Measurements from ENCODE around the gene FOXK2.

FOXK2 gene

GRCh38 chr17:82611140-82612058 lies 91.9 kb downstream of the FOXK2 start:
- DNase-seq = no peak

- no peak for DNase-seq
Measured at GRCh38 chr17:82613283-82614094, 94.0 kb downstream of the FOXK2 start.

GRCh38 chr17:82614095-82614631 lies 94.6 kb downstream of the FOXK2 start:
- no peak for DNase-seq

- DNase-seq = no peak
Measured at GRCh38 chr17:82615084-82616020, 95.8 kb downstream of the FOXK2 start.

- no peak for DNase-seq
Measured at GRCh38 chr17:82616021-82616711, 96.6 kb downstream of the FOXK2 start.

- no peak for DNase-seq
Measured at GRCh38 chr17:82619211-82619610, 99.7 kb downstream of the FOXK2 start.

GRCh38 chr17:82619641-82620040 lies 100.1 kb downstream of the FOXK2 start:
- no peak for DNase-seq

- no peak for DNase-seq
Measured at GRCh38 chr17:82623707-82624106, 104.2 kb downstream of the FOXK2 start.

- DNase-seq = no peak
Measured at GRCh38 chr17:82627405-82627804, 107.9 kb downstream of the FOXK2 start.

- DNase-seq = no peak
Measured at GRCh38 chr17:82629748-82630147, 110.2 kb downstream of the FOXK2 start.

- no peak for DNase-seq
Measured at GRCh38 chr17:82630212-82630611, 110.7 kb downstream of the FOXK2 start.

- no peak for DNase-seq
Measured at GRCh38 chr17:82631544-82631943, 112.0 kb downstream of the FOXK2 start.

GRCh38 chr17:82632451-82632850 lies 112.9 kb downstream of the FOXK2 start:
- DNase-seq = no peak

- DNase-seq = no peak
Measured at GRCh38 chr17:82633343-82633742, 113.8 kb downstream of the FOXK2 start.

GRCh38 chr17:82636626-82637598 lies 117.4 kb downstream of the FOXK2 start:
- no peak for DNase-seq

- no peak for DNase-seq
Measured at GRCh38 chr17:82638183-82638773, 118.7 kb downstream of the FOXK2 start.

GRCh38 chr17:82639628-82640027 lies 120.1 kb downstream of the FOXK2 start:
- no peak for DNase-seq

GRCh38 chr17:82640036-82640435 lies 120.5 kb downstream of the FOXK2 start:
- DNase-seq = no peak

GRCh38 chr17:82642022-82642421 lies 122.5 kb downstream of the FOXK2 start:
- no peak for DNase-seq

GRCh38 chr17:82644148-82644547 lies 124.6 kb downstream of the FOXK2 start:
- DNase-seq = no peak

All from KG1 (cell line).